ENCODE data around the gene PANK4. TPM values are rescaled to one million over a fixed set of nuclear protein-coding genes. Genes with fewer than 3 reads are reported as not detected.

Gene PANK4
- 8.0 to 11.6 TPM (median 10.6 TPM) in 5 replicates for total RNA-seq (2022; extraction: Qiagen RNA extraction)

GRCh38 chr1:2525920-2526823 lies at the start of gene PANK4:
Gene PANK4, minus strand, starts transcription at chr1:2526596. Its CDS starts 9 bp downstream, at chr1:2526587.

GRCh38 chr1:2556277-2556677 lies 29.9 kb upstream of the PANK4 start, which contains the start of gene TNFRSF14:
Gene TNFRSF14, plus strand, starts transcription at chr1:2556371. Its CDS starts 294 bp downstream, at chr1:2556665.

GRCh38 chr1:2529784-2530512 lies 3.6 kb upstream of the PANK4 start, which contains the start of gene HES5:
Gene HES5, minus strand, starts transcription at chr1:2530263. Its CDS starts 99 bp downstream, at chr1:2530164.

DNA sequence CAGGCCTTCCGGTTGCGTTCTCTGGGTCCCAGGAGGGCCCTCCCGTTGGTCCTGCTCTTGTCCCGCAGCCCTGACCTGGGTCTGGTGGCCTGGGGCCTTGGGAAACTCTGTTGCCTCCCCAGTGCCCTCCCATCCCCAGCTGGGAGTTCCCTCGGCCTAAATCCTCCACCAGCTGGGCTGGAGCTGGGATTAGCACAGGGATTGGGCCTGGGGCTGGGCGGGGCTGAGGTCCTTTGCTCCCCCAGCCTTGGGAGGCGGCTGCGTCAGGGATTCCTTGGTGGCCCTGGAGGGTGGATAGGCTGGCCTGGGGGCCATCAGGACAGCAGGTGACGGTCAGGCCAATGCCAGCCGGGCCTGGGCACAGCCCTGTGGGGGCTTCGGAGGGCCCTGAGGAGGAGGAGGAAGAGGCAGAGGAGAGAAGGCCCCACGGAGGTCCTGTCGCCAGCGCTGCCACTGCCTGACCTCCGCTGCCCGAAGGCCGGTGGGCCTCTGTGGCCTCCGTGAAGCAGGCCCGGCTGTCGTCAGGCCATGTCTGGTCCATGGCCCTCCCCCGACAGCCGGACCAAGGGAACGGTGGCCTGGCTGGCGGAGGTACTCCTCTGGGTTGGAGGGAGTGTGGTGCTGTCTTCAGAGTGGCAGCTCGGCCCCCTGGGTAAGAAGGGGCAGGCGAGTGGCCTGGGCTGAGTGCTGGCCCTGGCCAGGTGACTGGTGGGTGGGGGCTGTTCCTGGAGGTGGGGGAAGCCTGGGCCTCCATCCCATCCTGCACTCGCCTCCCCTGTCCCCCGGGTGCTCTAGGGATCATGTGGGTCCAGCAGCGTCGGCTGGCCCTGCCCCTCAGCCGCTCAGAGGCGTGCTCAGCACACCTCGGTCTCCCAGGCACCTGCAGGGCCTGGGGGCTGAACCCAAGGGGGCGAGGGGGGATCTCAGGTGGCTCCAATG lies 50.1 kb downstream of the PANK4 start, which contains the start of gene PLCH2:
TSS of gene PLCH2 (plus strand) at position 229 of the 939 bp plus-strand sequence. CDS start at position 529, 300 bp downstream.

Other genes starting within 250 kb of the PANK4 start
- 4.6 to 6.2 TPM (median 5.3 TPM) in 5 replicates for gene MORN1, start 135.0 kb downstream of the PANK4 start, total RNA-seq (2022; extraction: Qiagen RNA extraction)
- gene RER1, start 134.8 kb downstream of the PANK4 start, total RNA-seq (2022; extraction: Qiagen RNA extraction): 86.9 to 124 TPM (median 118 TPM) in 5 replicates
- 19.7 to 25.8 TPM (median 24.5 TPM) in 5 replicates for gene PEX10, start 114.0 kb downstream of the PANK4 start, total RNA-seq (2022; extraction: Qiagen RNA extraction)
- 0.17 to 0.40 TPM (median 0.31 TPM) in 5 replicates for gene PLCH2, start 50.3 kb downstream of the PANK4 start, total RNA-seq (2022; extraction: Qiagen RNA extraction)
- not detected in 5 replicates for gene HES5, start 3.7 kb upstream of the PANK4 start, total RNA-seq (2022; extraction: Qiagen RNA extraction)
- 0.08 to 0.24 TPM (median 0.15 TPM) in 5 replicates for gene TNFRSF14, start 29.8 kb upstream of the PANK4 start, total RNA-seq (2022; extraction: Qiagen RNA extraction)
- 19.9 to 25.1 TPM (median 21.7 TPM) in 5 replicates for gene PRXL2B, start 60.2 kb upstream of the PANK4 start, total RNA-seq (2022; extraction: Qiagen RNA extraction)
- 0.26 TPM in 1 of 5 replicates, not detected in the others for gene MMEL1, start 106.4 kb upstream of the PANK4 start, total RNA-seq (2022; extraction: Qiagen RNA extraction)

All from A549 treated with AZD2906 at 1 μM for 4 hours (cell line).